Measurements from ENCODE around the gene SLC2A1. TPM values are rescaled to one million over a fixed set of nuclear protein-coding genes. Genes with fewer than 3 reads are reported as not detected.
A peak's percentile ranks its signal among the peaks of the same experiment; 100 is the strongest.
"Not testable (repeated sequence)": the region's sequence is repeated elsewhere in the genome, so short reads cannot be mapped to it uniquely, and the experiment has no call there.

Gene SLC2A1
- polyA plus RNA-seq, 2 donors = 70.3 to 115 TPM

- Histone ChIP-seq H3K36me3 (ENCODE audit: control insufficient read depth in 2 of 2, insufficient read depth in 2 of 2, low read length in 1 of 2) (peaks cover 21 to 52% of the 10 kb centered on the region in 2 donors), H3K4me1 (ENCODE audit: control insufficient read depth in 2 of 2, insufficient read depth in 2 of 2, low read length in 1 of 2) (peaks cover 0 to 2% of the 10 kb centered on the region in 2 donors), H3K27ac (ENCODE audit: low read depth in 2 of 2, low read length in 1 of 2) (no peak overlapping the region), H3K9me3 (ENCODE audit: control insufficient read depth in 2 of 2, insufficient read depth in 1 of 2, low read depth in 1 of 2, low read length in 1 of 2) (no peaks in the 10 kb centered on the region), H3K27me3 (ENCODE audit: control insufficient read depth in 1 of 2, insufficient read depth in 2 of 2, low read length in 2 of 2) (no peaks in the 10 kb centered on the region), H3K4me3 (ENCODE audit: low read depth in 1 of 2, low read length in 2 of 2) (no peak overlapping the region)
- WGBS, 2 donors = 77 to 78% methylated on average over 5 of the region's 5 CpGs
These were observed 32.3 kb downstream of the SLC2A1 start for GRCh38 chr1:42926235-42926878.

DNA sequence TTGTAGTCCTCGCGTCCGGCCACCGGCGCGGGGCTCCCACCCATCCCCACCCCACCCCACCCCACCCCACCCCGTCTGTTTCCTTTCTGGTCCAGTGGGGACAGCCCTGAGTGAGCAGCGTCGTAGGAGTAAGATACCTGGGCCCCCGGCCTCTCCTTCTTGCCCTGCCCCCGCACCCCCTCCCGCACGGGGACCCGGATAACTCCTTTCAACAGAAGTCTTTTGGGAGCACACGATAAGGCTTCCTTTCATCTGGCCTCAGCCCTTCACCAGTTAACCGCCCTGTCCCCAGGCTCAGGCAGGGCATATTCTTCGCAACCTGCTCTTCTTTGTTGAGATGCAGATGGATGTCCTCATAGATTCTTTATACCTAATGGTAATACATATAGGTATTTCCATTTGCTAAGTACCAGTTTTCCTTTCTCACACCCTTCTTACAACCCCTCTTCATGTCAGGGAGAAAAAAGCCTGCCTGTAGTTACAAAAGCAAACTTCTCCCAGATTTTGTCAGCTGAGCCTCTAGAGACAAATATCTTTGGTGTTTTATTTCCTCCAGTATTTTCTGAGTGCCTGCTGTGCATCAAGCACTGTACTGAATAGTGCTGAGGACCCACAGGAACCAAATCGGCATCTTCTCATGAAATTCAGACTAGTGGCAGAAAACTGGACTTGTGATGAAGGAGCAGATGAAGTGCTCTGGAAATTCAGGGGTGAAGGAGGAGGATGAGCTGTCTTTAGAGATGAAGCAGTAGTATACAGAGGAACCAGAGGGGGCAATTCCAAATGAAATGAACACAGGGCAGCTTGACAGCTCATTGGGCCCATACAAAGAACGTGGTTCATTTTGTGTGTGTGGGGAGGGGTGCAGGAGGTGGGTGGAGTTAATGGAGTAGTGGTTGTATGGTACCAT is 33.6 kb downstream of the SLC2A1 start:
- Histone ChIP-seq H3K4me3 (ENCODE audit: low read depth in 1 of 2, low read length in 2 of 2) (peak overlapping the region; percentile 38 to 71), H3K27me3 (ENCODE audit: control insufficient read depth in 1 of 2, insufficient read depth in 2 of 2, low read length in 2 of 2) (no peaks in the 10 kb centered on the region), H3K27ac (ENCODE audit: low read depth in 2 of 2, low read length in 1 of 2) (peak overlapping the region; percentile 90 to 96), H3K36me3 (ENCODE audit: control insufficient read depth in 2 of 2, insufficient read depth in 2 of 2, low read length in 1 of 2) (peaks cover 17 to 42% of the 10 kb centered on the region in 2 donors), H3K9me3 (ENCODE audit: control insufficient read depth in 2 of 2, insufficient read depth in 1 of 2, low read depth in 1 of 2, low read length in 1 of 2) (no peaks in the 10 kb centered on the region), H3K4me1 (ENCODE audit: control insufficient read depth in 2 of 2, insufficient read depth in 2 of 2, low read length in 1 of 2) (peaks cover 0 to 2% of the 10 kb centered on the region in 2 donors)
- WGBS, 2 donors = 8 to 12% methylated on average over 19 of the region's 19 CpGs

DNA sequence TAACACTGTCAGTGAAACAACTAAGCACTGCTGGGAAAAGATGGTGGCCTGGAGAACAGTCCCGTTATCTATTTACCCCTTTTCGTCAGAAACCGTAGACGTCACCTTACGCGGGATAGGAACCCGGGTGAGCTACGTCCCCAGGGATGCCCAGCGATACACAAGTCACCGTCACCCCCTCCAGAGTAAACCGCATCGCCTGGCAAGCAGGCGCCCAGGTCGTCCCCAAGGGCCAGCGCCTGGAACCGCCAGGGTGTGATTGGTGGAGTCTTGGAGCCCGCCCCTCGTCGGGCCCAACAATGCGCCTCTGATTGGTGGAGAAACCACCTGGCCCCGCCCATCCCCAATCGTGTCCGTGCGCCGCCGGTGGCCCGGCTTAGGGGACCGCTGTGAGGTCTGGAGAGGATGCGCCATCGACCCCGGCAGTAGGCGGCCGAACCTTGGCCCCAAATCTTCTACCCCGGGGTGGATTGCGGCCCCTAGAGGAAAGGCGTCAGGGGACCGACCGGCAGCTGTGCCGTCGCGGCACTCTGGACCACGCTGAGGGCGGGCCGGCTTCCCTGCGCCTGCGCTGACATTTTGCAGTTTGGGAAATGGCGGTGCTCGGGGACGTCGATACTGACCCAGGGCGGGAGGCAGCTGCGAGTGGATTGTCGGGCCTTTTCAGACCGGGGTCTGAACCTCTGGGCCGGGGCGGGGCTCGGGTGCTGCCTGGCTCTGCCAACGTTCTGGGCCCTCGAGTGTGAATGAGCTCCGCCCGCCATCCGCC is 34.4 kb downstream of the SLC2A1 start:
- Histone ChIP-seq H3K4me1 (ENCODE audit: control insufficient read depth in 2 of 2, insufficient read depth in 2 of 2, low read length in 1 of 2) (peaks cover 0 to 2% of the 10 kb centered on the region in 2 donors), H3K4me3 (ENCODE audit: low read depth in 1 of 2, low read length in 2 of 2) (peak overlapping the region; percentile 38 to 71), H3K36me3 (ENCODE audit: control insufficient read depth in 2 of 2, insufficient read depth in 2 of 2, low read length in 1 of 2) (peaks cover 13 to 34% of the 10 kb centered on the region in 2 donors), H3K27me3 (ENCODE audit: control insufficient read depth in 1 of 2, insufficient read depth in 2 of 2, low read length in 2 of 2) (no peaks in the 10 kb centered on the region), H3K9me3 (ENCODE audit: control insufficient read depth in 2 of 2, insufficient read depth in 1 of 2, low read depth in 1 of 2, low read length in 1 of 2) (no peaks in the 10 kb centered on the region), H3K27ac (ENCODE audit: low read depth in 2 of 2, low read length in 1 of 2) (peak overlapping the region; percentile 90 to 96)
- WGBS, 2 donors = 0% methylated on average over 56 to 62 of the region's 62 CpGs

GRCh38 chr1:42923367-42924081 is 35.1 kb downstream of the SLC2A1 start:
- no peaks in the 10 kb centered on the region for H3K9me3 ChIP-seq (ENCODE audit: control insufficient read depth in 2 of 2, insufficient read depth in 1 of 2, low read depth in 1 of 2, low read length in 1 of 2)
- peaks cover 8 to 26% of the 10 kb centered on the region in 2 donors for H3K36me3 ChIP-seq (ENCODE audit: control insufficient read depth in 2 of 2, insufficient read depth in 2 of 2, low read length in 1 of 2)
- H3K4me1 ChIP-seq (ENCODE audit: control insufficient read depth in 2 of 2, insufficient read depth in 2 of 2, low read length in 1 of 2) = peaks cover 0 to 2% of the 10 kb centered on the region in 2 donors
- peak overlapping the region; percentile 38 to 71 for H3K4me3 ChIP-seq (ENCODE audit: low read depth in 1 of 2, low read length in 2 of 2)
- 7 to 8% methylated on average over 14 of the region's 14 CpGs for WGBS, 2 donors
- no peaks in the 10 kb centered on the region for H3K27me3 ChIP-seq (ENCODE audit: control insufficient read depth in 1 of 2, insufficient read depth in 2 of 2, low read length in 2 of 2)
- H3K27ac ChIP-seq (ENCODE audit: low read depth in 2 of 2, low read length in 1 of 2) = peak overlapping the region; percentile 90 to 96

DNA sequence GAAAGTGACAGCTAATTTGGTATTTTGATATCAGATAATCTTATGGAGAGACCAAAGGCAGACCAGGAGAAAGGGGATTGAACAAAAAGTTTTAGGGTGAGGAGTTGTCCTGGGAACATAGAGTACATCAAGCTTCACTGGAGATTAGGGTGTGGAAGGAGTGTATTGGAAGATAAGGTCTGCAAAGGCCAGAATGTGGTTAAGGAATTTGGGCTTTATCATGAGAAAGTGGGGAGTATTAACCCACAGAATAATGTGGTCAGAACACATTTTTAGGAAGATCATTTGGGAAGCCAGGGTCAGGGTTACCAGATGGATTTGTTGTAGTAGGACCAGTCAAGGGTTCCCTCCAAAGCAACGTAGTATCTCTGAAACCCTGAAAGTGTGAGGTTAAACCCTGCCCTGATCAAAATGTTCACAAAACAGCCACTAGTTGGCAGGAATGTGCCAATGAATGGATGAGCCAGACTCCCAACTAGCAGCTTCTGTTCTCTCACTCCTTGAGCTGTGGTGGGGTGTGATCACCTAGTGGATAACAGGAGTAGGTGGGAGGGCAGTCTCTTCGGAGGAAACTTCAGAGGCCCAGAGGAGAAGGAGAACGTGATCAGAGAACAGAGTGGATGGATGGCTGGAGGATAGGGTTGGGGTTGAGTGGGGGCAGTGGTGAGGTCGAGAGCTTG is 35.8 kb downstream of the SLC2A1 start:
- H3K27ac ChIP-seq (ENCODE audit: low read depth in 2 of 2, low read length in 1 of 2) = peak overlapping the region in 1 of 2 donors; percentile 34
- peaks cover 1 to 19% of the 10 kb centered on the region in 2 donors for H3K36me3 ChIP-seq (ENCODE audit: control insufficient read depth in 2 of 2, insufficient read depth in 2 of 2, low read length in 1 of 2)
- H3K9me3 ChIP-seq (ENCODE audit: control insufficient read depth in 2 of 2, insufficient read depth in 1 of 2, low read depth in 1 of 2, low read length in 1 of 2) = no peaks in the 10 kb centered on the region
- H3K4me3 ChIP-seq (ENCODE audit: low read depth in 1 of 2, low read length in 2 of 2) = no peak overlapping the region
- H3K4me1 ChIP-seq (ENCODE audit: control insufficient read depth in 2 of 2, insufficient read depth in 2 of 2, low read length in 1 of 2) = peaks cover 0 to 2% of the 10 kb centered on the region in 2 donors
- 5 to 26% methylated on average over 4 of the region's 4 CpGs for WGBS, 2 donors
- H3K27me3 ChIP-seq (ENCODE audit: control insufficient read depth in 1 of 2, insufficient read depth in 2 of 2, low read length in 2 of 2) = no peaks in the 10 kb centered on the region

GRCh38 chr1:42921769-42922168 is 36.9 kb downstream of the SLC2A1 start:
- Histone ChIP-seq H3K27ac (ENCODE audit: low read depth in 2 of 2, low read length in 1 of 2) (no peak overlapping the region), H3K9me3 (ENCODE audit: control insufficient read depth in 2 of 2, insufficient read depth in 1 of 2, low read depth in 1 of 2, low read length in 1 of 2) (no peaks in the 10 kb centered on the region), H3K27me3 (ENCODE audit: control insufficient read depth in 1 of 2, insufficient read depth in 2 of 2, low read length in 2 of 2) (no peaks in the 10 kb centered on the region), H3K36me3 (ENCODE audit: control insufficient read depth in 2 of 2, insufficient read depth in 2 of 2, low read length in 1 of 2) (peaks cover 0 to 9% of the 10 kb centered on the region in 2 donors), H3K4me3 (ENCODE audit: low read depth in 1 of 2, low read length in 2 of 2) (no peak overlapping the region), H3K4me1 (ENCODE audit: control insufficient read depth in 2 of 2, insufficient read depth in 2 of 2, low read length in 1 of 2) (peaks cover 0 to 2% of the 10 kb centered on the region in 2 donors)
- WGBS, 2 donors = 75 to 82% methylated on average over 4 of the region's 4 CpGs

GRCh38 chr1:42919651-42920050 is 39.0 kb downstream of the SLC2A1 start:
- H3K4me3 ChIP-seq (ENCODE audit: low read depth in 1 of 2, low read length in 2 of 2); H3K27ac ChIP-seq (ENCODE audit: low read depth in 2 of 2, low read length in 1 of 2); H3K36me3 ChIP-seq (ENCODE audit: control insufficient read depth in 2 of 2, insufficient read depth in 2 of 2, low read length in 1 of 2); H3K4me1 ChIP-seq (ENCODE audit: control insufficient read depth in 2 of 2, insufficient read depth in 2 of 2, low read length in 1 of 2); H3K27me3 ChIP-seq (ENCODE audit: control insufficient read depth in 1 of 2, insufficient read depth in 2 of 2, low read length in 2 of 2); H3K9me3 ChIP-seq (ENCODE audit: control insufficient read depth in 2 of 2, insufficient read depth in 1 of 2, low read depth in 1 of 2, low read length in 1 of 2): not testable (repeated sequence)
- 74 to 81% methylated on average over 5 of the region's 5 CpGs for WGBS, 2 donors

GRCh38 chr1:42917241-42917495 is 41.5 kb downstream of the SLC2A1 start:
- Histone ChIP-seq H3K27ac (ENCODE audit: low read depth in 2 of 2, low read length in 1 of 2) (no peak overlapping the region), H3K4me3 (ENCODE audit: low read depth in 1 of 2, low read length in 2 of 2) (no peak overlapping the region), H3K27me3 (ENCODE audit: control insufficient read depth in 1 of 2, insufficient read depth in 2 of 2, low read length in 2 of 2) (no peaks in the 10 kb centered on the region), H3K4me1 (ENCODE audit: control insufficient read depth in 2 of 2, insufficient read depth in 2 of 2, low read length in 1 of 2) (no peaks in the 10 kb centered on the region), H3K9me3 (ENCODE audit: control insufficient read depth in 2 of 2, insufficient read depth in 1 of 2, low read depth in 1 of 2, low read length in 1 of 2) (no peaks in the 10 kb centered on the region), H3K36me3 (ENCODE audit: control insufficient read depth in 2 of 2, insufficient read depth in 2 of 2, low read length in 1 of 2) (no peaks in the 10 kb centered on the region)
- WGBS, 2 donors = 95 to 97% methylated on average over 15 of the region's 15 CpGs

Measured in esophagus (tissue), 2 donors.